Superior temporal gyrus (tissue), 1 donor: ENCODE results near the gene HMSD.
A peak's percentile ranks its signal among the peaks of the same experiment; 100 is the strongest.
"Not testable (repeated sequence)": the region's sequence is repeated elsewhere in the genome, so short reads cannot be mapped to it uniquely, and the experiment has no call there.

Source experiments
- DNase-seq: peaks from one replicate; pipeline ENCODE4 v3.0.0-alpha.2; 2016; ENCODE audit errors: extremely low spot score

The HMSD gene

GRCh38 chr18:63949068-63949737 lies at the start of gene HMSD:
HMSD (plus strand) TSS chr18:63949301; CDS start chr18:63953456, 4,155 bp downstream.
- DNase-seq = peak; percentile 66

GRCh38 chr18:63903851-63904570 lies 45.1 kb upstream of the HMSD start:
- no peak for DNase-seq

- DNase-seq = no peak
These were observed 44.4 kb upstream of the HMSD start for GRCh38 chr18:63904694-63905093.

- DNase-seq = no peak
These were observed 43.7 kb upstream of the HMSD start for GRCh38 chr18:63905361-63905760.

GRCh38 chr18:63906056-63906455 lies 43.0 kb upstream of the HMSD start:
- DNase-seq = no peak

- no peak for DNase-seq
These were observed 41.4 kb upstream of the HMSD start, which contains the start of gene SERPINB10 for GRCh38 chr18:63907664-63908063. SERPINB10 (plus strand) TSS chr18:63907958; CDS start chr18:63915511, 7,553 bp downstream.

- no peak for DNase-seq
These were observed 40.2 kb upstream of the HMSD start for GRCh38 chr18:63908858-63909257.

- DNase-seq = no peak
These were observed 39.2 kb upstream of the HMSD start for GRCh38 chr18:63909870-63910269.

- DNase-seq = no peak
These were observed 31.3 kb upstream of the HMSD start for GRCh38 chr18:63917817-63918216.

GRCh38 chr18:63922049-63922448 lies 27.1 kb upstream of the HMSD start:
- DNase-seq = no peak

- DNase-seq = no peak
These were observed 24.6 kb upstream of the HMSD start for GRCh38 chr18:63924551-63924950.

GRCh38 chr18:63928331-63928730 lies 20.8 kb upstream of the HMSD start:
- no peak for DNase-seq

GRCh38 chr18:63929369-63929768 lies 19.7 kb upstream of the HMSD start:
- DNase-seq = not testable (repeated sequence)

- no peak for DNase-seq
These were observed 18.2 kb upstream of the HMSD start for GRCh38 chr18:63930773-63931354.

GRCh38 chr18:63936156-63936931 lies 12.8 kb upstream of the HMSD start:
- DNase-seq = peak; percentile 85

GRCh38 chr18:63936932-63937393 lies 12.1 kb upstream of the HMSD start:
- DNase-seq = no peak

- DNase-seq = no peak
These were observed 9.1 kb upstream of the HMSD start for GRCh38 chr18:63940008-63940407.

- DNase-seq = not testable (repeated sequence)
These were observed 8.5 kb upstream of the HMSD start for GRCh38 chr18:63940543-63941050.

GRCh38 chr18:63947051-63947790 lies 1.9 kb upstream of the HMSD start:
- DNase-seq = no peak

- DNase-seq = no peak
These were observed 2.2 kb downstream of the HMSD start for GRCh38 chr18:63951302-63951705.

GRCh38 chr18:63953811-63954210 lies 4.7 kb downstream of the HMSD start:
- no peak for DNase-seq
